ENCODE data around the gene AACS. TPM values are rescaled to one million over a fixed set of nuclear protein-coding genes. Genes with fewer than 3 reads are reported as not detected.

Gene AACS
- polyA plus RNA-seq, 1 donor (not counting 4 experiments of a cell fraction or from before 2014, with no cell fraction given): 27.0 TPM

DNA sequence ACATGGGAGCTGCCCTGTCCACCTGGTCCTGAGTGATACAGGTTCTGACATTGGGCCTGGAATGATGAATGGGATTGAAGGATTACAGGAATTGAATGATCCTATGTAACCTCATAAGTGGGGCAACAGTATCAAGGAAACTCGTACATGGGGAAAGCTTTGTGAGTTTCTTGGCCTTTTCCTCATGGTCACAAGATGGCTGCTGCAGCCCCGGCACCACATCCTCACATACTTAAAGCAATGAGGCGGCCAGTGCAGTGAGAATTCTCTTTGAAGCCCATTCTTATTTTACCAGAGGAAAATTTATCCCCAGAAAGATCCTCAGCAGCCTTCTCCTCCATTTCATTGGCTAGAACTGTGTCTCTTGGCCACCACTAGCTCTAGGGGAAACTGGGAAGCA, 91.9 kb downstream of the AACS start:
- H3K4me3 ChIP-seq (ENCODE audit: control insufficient read depth in 2 of 3, extremely low read depth in 1 of 3, insufficient read depth in 2 of 3, low read depth in 1 of 3, low read length in 3 of 3): no peak overlapping the region
- H3K27me3 ChIP-seq (ENCODE audit: control insufficient read depth, extremely low read depth, insufficient read depth, low read length): no peaks in the 10 kb centered on the region
- no peak overlapping the region for H2AFZ ChIP-seq (ENCODE audit: control insufficient read depth, low read length)
- H3K27ac ChIP-seq (ENCODE audit: control insufficient read depth, insufficient read depth, low read length): no peak overlapping the region
- H3K9me1 ChIP-seq (ENCODE audit: control insufficient read depth, extremely low read depth, insufficient read depth, low read length): no peaks in the 10 kb centered on the region
- H3K79me2 ChIP-seq (ENCODE audit: control insufficient read depth, insufficient read depth, low read length): no peaks in the 10 kb centered on the region
- dilution Hi-C loops (cut with MboI; ENCODE audit: extremely low pct_ligation_motif_present, low sequenced_read_pairs): no loop called here
- no peak overlapping the region for H3K9ac ChIP-seq (ENCODE audit: control insufficient read depth, extremely low read depth, insufficient read depth, low read length)
- H3K4me1 ChIP-seq (ENCODE audit: control insufficient read depth, extremely low read depth, insufficient read depth, low read length): no peaks in the 10 kb centered on the region
- FAIRE-seq: no peak
- no peaks in the 10 kb centered on the region for H3K36me3 ChIP-seq (ENCODE audit: control insufficient read depth in 2 of 2, extremely low read depth in 1 of 2, insufficient read depth in 2 of 2, low read length in 2 of 2)
- no peaks in the 10 kb centered on the region for H4K20me1 ChIP-seq (ENCODE audit: control insufficient read depth, extremely low read depth, insufficient read depth, low read length)
- no peak for DNase-seq (ENCODE audit: low read depth, low spot score)
- TF ChIP-seq, protein P1, sequence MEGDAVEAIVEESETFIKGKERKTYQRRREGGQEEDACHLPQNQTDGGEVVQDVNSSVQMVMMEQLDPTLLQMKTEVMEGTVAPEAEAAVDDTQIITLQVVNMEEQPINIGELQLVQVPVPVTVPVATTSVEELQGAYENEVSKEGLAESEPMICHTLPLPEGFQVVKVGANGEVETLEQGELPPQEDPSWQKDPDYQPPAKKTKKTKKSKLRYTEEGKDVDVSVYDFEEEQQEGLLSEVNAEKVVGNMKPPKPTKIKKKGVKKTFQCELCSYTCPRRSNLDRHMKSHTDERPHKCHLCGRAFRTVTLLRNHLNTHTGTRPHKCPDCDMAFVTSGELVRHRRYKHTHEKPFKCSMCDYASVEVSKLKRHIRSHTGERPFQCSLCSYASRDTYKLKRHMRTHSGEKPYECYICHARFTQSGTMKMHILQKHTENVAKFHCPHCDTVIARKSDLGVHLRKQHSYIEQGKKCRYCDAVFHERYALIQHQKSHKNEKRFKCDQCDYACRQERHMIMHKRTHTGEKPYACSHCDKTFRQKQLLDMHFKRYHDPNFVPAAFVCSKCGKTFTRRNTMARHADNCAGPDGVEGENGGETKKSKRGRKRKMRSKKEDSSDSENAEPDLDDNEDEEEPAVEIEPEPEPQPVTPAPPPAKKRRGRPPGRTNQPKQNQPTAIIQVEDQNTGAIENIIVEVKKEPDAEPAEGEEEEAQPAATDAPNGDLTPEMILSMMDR (optimal IDR thresholded peaks at IDR 0.05 in 1 of 3, IDR thresholded peaks at IDR 0.05 in 1 of 3, conservative IDR thresholded peaks at IDR 0.05 in 1 of 3; ENCODE audit: extremely low read depth in 1 of 3, insufficient read depth in 2 of 3, low read length in 3 of 3): no peak
- TF ChIP-seq EZH2 (IDR thresholded peaks at IDR 0.05; ENCODE audit: low read length): no peak
- H3K4me2 ChIP-seq (ENCODE audit: control insufficient read depth, extremely low read depth, insufficient read depth, low read depth, low read length): no peak overlapping the region
- H3K9me3 ChIP-seq (ENCODE audit: control insufficient read depth, low read depth, low read length): no peaks in the 10 kb centered on the region

DNA sequence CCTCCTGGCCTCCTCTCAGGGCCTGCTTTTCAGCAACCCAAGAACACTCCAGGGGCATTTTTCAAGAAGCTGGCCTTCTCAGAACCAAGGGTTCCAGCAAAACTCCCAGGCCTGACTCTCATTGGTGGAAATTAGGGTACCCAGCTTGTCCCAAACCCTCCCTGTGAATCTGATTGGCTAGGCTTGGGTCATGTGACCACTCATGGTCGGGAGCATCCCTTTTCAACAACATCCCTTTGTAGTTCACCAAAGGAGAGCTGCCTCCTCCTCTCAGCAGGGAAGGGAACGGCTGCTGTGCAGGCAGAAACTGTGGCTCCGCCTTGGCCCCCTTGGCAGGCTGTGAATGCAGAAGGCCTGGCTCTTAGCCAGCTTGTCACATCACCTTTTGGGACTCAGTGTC, 94.5 kb downstream of the AACS start:
- Histone ChIP-seq H3K79me2 (ENCODE audit: control insufficient read depth, insufficient read depth, low read length) (no peaks in the 10 kb centered on the region), H3K9me3 (ENCODE audit: control insufficient read depth, low read depth, low read length) (no peaks in the 10 kb centered on the region), H3K9ac (ENCODE audit: control insufficient read depth, extremely low read depth, insufficient read depth, low read length) (no peak overlapping the region), H2AFZ (ENCODE audit: control insufficient read depth, low read length) (no peak overlapping the region), H3K4me3 (ENCODE audit: control insufficient read depth in 2 of 3, extremely low read depth in 1 of 3, insufficient read depth in 2 of 3, low read depth in 1 of 3, low read length in 3 of 3) (no peak overlapping the region), H3K27ac (ENCODE audit: control insufficient read depth, insufficient read depth, low read length) (no peak overlapping the region), H3K27me3 (ENCODE audit: control insufficient read depth, extremely low read depth, insufficient read depth, low read length) (no peaks in the 10 kb centered on the region), H4K20me1 (ENCODE audit: control insufficient read depth, extremely low read depth, insufficient read depth, low read length) (no peaks in the 10 kb centered on the region), H3K4me1 (ENCODE audit: control insufficient read depth, extremely low read depth, insufficient read depth, low read length) (no peaks in the 10 kb centered on the region), H3K36me3 (ENCODE audit: control insufficient read depth in 2 of 2, extremely low read depth in 1 of 2, insufficient read depth in 2 of 2, low read length in 2 of 2) (no peaks in the 10 kb centered on the region), H3K4me2 (ENCODE audit: control insufficient read depth, extremely low read depth, insufficient read depth, low read depth, low read length) (no peak overlapping the region), H3K9me1 (ENCODE audit: control insufficient read depth, extremely low read depth, insufficient read depth, low read length) (no peaks in the 10 kb centered on the region)
- DNase-seq (ENCODE audit: low read depth, low spot score): no peak
- FAIRE-seq: no peak
- dilution Hi-C loops (cut with MboI; ENCODE audit: extremely low pct_ligation_motif_present, low sequenced_read_pairs): no loop called here
- TF ChIP-seq, protein P1 (optimal IDR thresholded peaks at IDR 0.05 in 1 of 3, IDR thresholded peaks at IDR 0.05 in 1 of 3, conservative IDR thresholded peaks at IDR 0.05 in 1 of 3; ENCODE audit: extremely low read depth in 1 of 3, insufficient read depth in 2 of 3, low read length in 3 of 3): no peak
- TF ChIP-seq EZH2 (IDR thresholded peaks at IDR 0.05; ENCODE audit: low read length): no peak
